MM.1S (cell line): Measurements from ENCODE around the gene PPP3CB.

ENCODE experiments used
- DNase-seq: peaks from one replicate; pipeline ENCODE4 v3.0.0-alpha.2; 2015
- H2AFZ ChIP-seq: fragments of 300-600 bp; sonication (generic); 2 replicates; pipeline ENCODE4 v1.6.0; 2016; ENCODE audit warnings: antibody characterized with exemption, low read length
- H3F3A ChIP-seq: fragments of 300-600 bp; sonication (generic); 2 replicates; pipeline ENCODE4 v1.6.1; 2016; ENCODE audit warnings: mild to moderate bottlenecking, antibody characterized with exemption, low read length, moderate library complexity, mixed read lengths; ENCODE audit not compliant: insufficient read depth
- H3K27ac ChIP-seq: fragments of 300-600 bp; sonication (generic); 2 replicates; pipeline ENCODE4 v1.5.1; 2016; ENCODE audit warnings: mild to moderate bottlenecking, low read length
- H3K27me3 ChIP-seq: fragments of 300-600 bp; sonication (generic); replicated peaks from 2 replicates; pipeline ENCODE4 v1.6.0; 2016; ENCODE audit warnings: low read length; ENCODE audit not compliant: insufficient read depth
- H3K36me3 ChIP-seq: fragments of 300-600 bp; sonication (generic); replicated peaks from 2 replicates; pipeline ENCODE4 v1.6.1; 2016; ENCODE audit warnings: mild to moderate bottlenecking, low read length, mixed read lengths; ENCODE audit not compliant: insufficient read depth
- H3K4me1 ChIP-seq: fragments of 300-600 bp; sonication (generic); 2 replicates; pipeline ENCODE4 v1.6.1; 2016; ENCODE audit warnings: low read length, mixed read lengths
- H3K4me2 ChIP-seq: fragments of 300-600 bp; sonication (generic); 2 replicates; pipeline ENCODE4 v1.6.0; 2016; ENCODE audit warnings: low read depth, low read length
- H3K4me3 ChIP-seq: fragments of 300-600 bp; sonication (generic); 2 replicates; pipeline ENCODE4 v1.5.1; 2016; ENCODE audit warnings: low read length, mixed read lengths
- H3K79me2 ChIP-seq: fragments of 300-600 bp; sonication (generic); 2 replicates; pipeline ENCODE4 v1.6.1; 2016; ENCODE audit warnings: mixed run types, low read length, mixed read lengths
- H3K9ac ChIP-seq: fragments of 300-600 bp; sonication (generic); 2 replicates; pipeline ENCODE4 v1.6.1; 2016; ENCODE audit warnings: low read length, mixed read lengths
- H3K9me2 ChIP-seq: fragments of 300-600 bp; sonication (generic); replicated peaks from 2 replicates; pipeline ENCODE4 v1.6.1; 2016; ENCODE audit warnings: mild to moderate bottlenecking, low read length, mixed read lengths; ENCODE audit not compliant: insufficient read depth
- H3K9me3 ChIP-seq: fragments of 300-600 bp; sonication (generic); replicated peaks from 2 replicates; pipeline ENCODE4 v1.6.1; 2016; ENCODE audit warnings: mild to moderate bottlenecking, low read length, mixed read lengths; ENCODE audit not compliant: insufficient read depth
- H4K20me1 ChIP-seq: fragments of 300-600 bp; sonication (generic); 2 replicates; pipeline ENCODE4 v1.6.1; 2016; ENCODE audit warnings: mild to moderate bottlenecking, low read length, moderate library complexity, mixed read lengths; ENCODE audit not compliant: insufficient read depth
- EZH2 ChIP-seq: fragments of 300-600 bp; sonication (generic); optimal IDR thresholded peaks from 2 replicates; pipeline ENCODE3; 2017; ENCODE audit warnings: low read depth, mild to moderate bottlenecking, antibody characterized with exemption, low read length, mixed read lengths
- EZH2phosphoT487 ChIP-seq: fragments of 300-600 bp; sonication (generic); IDR thresholded peaks from 2 replicates; pipeline ENCODE4 v1.6.1; 2018; ENCODE audit warnings: antibody characterized with exemption, low read length
- TF ChIP-seq, protein P1 (sequence below): fragments of 300-600 bp; sonication (generic); IDR thresholded peaks from 2 replicates; pipeline ENCODE4 v1.5.1; 2016; ENCODE audit warnings: antibody characterized with exemption, low read length, mixed read lengths

PPP3CB gene

DNA sequence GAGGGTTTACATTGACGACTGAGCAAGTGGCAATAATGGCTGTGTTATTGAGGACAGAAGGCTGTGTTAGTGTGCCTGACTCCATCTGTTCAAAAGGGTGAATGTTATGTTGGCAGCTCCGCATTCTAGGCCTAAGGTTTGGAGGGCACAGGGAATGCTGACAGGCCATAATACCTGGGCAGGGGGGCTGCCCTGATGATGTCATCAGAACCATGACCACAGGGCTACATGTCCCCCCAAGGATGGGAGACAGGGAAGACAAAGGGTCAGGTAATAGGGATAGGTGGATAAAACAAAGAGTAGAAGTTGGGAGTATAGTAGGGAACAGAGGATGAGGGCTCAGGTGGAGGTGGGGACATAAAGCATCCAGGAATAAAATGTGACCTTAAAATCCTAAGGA, 1.8 kb upstream of the PPP3CB start:
- no peak overlapping the region for H3K4me3 ChIP-seq

DNA sequence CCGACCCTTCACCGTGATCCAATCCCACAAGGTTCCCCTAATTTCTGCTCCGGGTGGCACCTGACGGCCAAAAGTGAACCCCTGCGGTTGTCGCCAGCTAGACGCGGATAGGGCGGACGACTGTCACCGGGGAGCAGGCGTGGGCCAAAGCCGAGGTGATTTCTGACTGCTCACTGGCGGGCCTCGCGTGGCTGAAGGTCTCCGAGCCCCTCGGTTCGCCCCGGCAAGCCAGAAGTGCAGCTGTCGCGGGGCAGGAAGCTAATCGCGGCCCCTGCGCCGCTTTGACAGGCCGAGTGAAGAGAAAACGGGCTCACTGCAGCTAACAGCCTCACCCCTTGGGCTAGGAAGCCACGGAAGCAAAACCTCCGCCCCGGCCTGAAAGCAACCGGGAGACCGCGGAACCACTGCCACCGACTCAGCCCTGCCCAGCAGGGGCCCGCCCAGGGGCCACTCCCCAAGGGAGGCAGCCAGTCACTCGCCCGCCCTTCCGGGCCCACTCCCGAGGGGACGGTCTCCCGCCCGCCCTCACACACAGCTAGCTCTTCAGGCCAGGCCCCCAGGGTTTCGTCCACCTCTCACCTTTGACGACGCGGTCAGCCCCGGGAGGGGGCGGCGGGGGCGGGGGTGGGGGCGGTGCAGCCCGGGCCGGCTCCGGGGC, 469 bp downstream of the PPP3CB start:
- Histone ChIP-seq H2AFZ (peak overlapping the region; percentile 55), H3K9me2 (no peaks in the 10 kb centered on the region), H3K36me3 (no peaks in the 10 kb centered on the region; the same call in 1 of the 2 replicates), H4K20me1 (no peaks in the 10 kb centered on the region), H3K4me1 (peaks cover 10% of the 10 kb centered on the region), H3K9me3 (no peaks in the 10 kb centered on the region), H3K27ac (peak overlapping the region; percentile 85), H3K9ac (peak overlapping the region; percentile 80), H3F3A (peaks cover 9% of the 10 kb centered on the region), H3K4me3 (peak overlapping the region; percentile 75), H3K4me2 (peak overlapping the region; percentile 80), H3K27me3 (no peaks in the 10 kb centered on the region), H3K79me2 (peaks cover 43% of the 10 kb centered on the region)
- TF ChIP-seq EZH2 (no peak), EZH2phosphoT487 (no peak)
- TF ChIP-seq, protein P1, sequence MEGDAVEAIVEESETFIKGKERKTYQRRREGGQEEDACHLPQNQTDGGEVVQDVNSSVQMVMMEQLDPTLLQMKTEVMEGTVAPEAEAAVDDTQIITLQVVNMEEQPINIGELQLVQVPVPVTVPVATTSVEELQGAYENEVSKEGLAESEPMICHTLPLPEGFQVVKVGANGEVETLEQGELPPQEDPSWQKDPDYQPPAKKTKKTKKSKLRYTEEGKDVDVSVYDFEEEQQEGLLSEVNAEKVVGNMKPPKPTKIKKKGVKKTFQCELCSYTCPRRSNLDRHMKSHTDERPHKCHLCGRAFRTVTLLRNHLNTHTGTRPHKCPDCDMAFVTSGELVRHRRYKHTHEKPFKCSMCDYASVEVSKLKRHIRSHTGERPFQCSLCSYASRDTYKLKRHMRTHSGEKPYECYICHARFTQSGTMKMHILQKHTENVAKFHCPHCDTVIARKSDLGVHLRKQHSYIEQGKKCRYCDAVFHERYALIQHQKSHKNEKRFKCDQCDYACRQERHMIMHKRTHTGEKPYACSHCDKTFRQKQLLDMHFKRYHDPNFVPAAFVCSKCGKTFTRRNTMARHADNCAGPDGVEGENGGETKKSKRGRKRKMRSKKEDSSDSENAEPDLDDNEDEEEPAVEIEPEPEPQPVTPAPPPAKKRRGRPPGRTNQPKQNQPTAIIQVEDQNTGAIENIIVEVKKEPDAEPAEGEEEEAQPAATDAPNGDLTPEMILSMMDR = no peak
- DNase-seq = peak; percentile 94

More for the DNA sequence above, 1.8 kb upstream of the PPP3CB start:
- no peak overlapping the region for H2AFZ ChIP-seq
- no peak for DNase-seq
- no peaks in the 10 kb centered on the region for H3K36me3 ChIP-seq
- no peaks in the 10 kb centered on the region for H4K20me1 ChIP-seq
- peaks cover 16% of the 10 kb centered on the region for H3F3A ChIP-seq
- no peaks in the 10 kb centered on the region for H3K27me3 ChIP-seq
- no peaks in the 10 kb centered on the region for H3K9me3 ChIP-seq
- H3K79me2 ChIP-seq = peaks cover 25% of the 10 kb centered on the region
- no peak overlapping the region for H3K9ac ChIP-seq
- no peaks in the 10 kb centered on the region for H3K9me2 ChIP-seq
- no peak overlapping the region for H3K27ac ChIP-seq
- TF ChIP-seq EZH2 = no peak
- TF ChIP-seq EZH2phosphoT487 = no peak
- TF ChIP-seq, protein P1 = no peak
- H3K4me2 ChIP-seq = no peak overlapping the region
- peaks cover 28% of the 10 kb centered on the region for H3K4me1 ChIP-seq

DNA sequence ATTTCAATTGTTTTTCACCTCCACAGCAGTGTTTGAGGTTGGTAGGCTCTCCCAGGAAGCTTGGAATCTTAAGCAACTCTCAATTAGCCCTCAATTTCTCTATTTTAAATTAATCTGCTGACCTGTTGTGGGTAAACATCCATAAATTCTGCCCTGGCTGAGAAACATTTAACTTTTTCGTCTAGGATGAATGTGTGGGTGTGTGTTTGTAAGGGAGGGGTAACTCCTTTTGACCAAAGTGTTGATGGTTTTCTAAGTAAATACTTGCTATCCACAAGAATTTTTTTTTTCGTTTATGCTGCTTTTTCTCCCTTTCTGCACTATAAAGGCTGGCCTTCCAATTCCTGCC, 973 bp downstream of the PPP3CB start:
- H3K79me2 ChIP-seq = peaks cover 47% of the 10 kb centered on the region

More for the DNA sequence above, 973 bp downstream of the PPP3CB start:
- peak overlapping the region; percentile 75 for H3K4me3 ChIP-seq
- H3K9me2 ChIP-seq = no peaks in the 10 kb centered on the region
- H3K27ac ChIP-seq = peak overlapping the region; percentile 85
- no peaks in the 10 kb centered on the region for H3K9me3 ChIP-seq
- H2AFZ ChIP-seq = peak overlapping the region; percentile 55
- H3K4me2 ChIP-seq = peak overlapping the region; percentile 80
- TF ChIP-seq EZH2 (no peak), EZH2phosphoT487 (no peak)
- TF ChIP-seq, protein P1 = no peak
- H3K27me3 ChIP-seq = no peaks in the 10 kb centered on the region
- peaks cover 10% of the 10 kb centered on the region for H3K4me1 ChIP-seq
- H3K36me3 ChIP-seq = no peaks in the 10 kb centered on the region; the same call in 1 of the 2 replicates
- no peaks in the 10 kb centered on the region for H4K20me1 ChIP-seq
- peak overlapping the region; percentile 80 for H3K9ac ChIP-seq
- peaks cover 9% of the 10 kb centered on the region for H3F3A ChIP-seq
- no peak for DNase-seq
